SK-N-SH treated with all-trans-retinoic acid at 6 μM for 48 hours (cell line): Measurements from ENCODE around the gene WDR13.

ENCODE experiments used
- ATAC-seq: fragments of 200-7000 bp; cut with Tn5 transposase; 3 replicates; pipeline ENCODE4 v1.9.1; 2020; ENCODE audit warnings: mild to moderate bottlenecking, moderate library complexity
- ARNTL ChIP-seq: fragments of 450-650 bp; formaldehyde crosslinking; IDR thresholded peaks from 2 replicates; pipeline ENCODE4 v1.5.0; 2020; ENCODE audit warnings: low read depth, mild to moderate bottlenecking, moderate library complexity, borderline replicate concordance
- BACH2 ChIP-seq: fragments of 250-450 bp; sonication (Bioruptor Pico); IDR thresholded peaks from 2 replicates; pipeline ENCODE4 v1.9.0; 2021; ENCODE audit warnings: mild to moderate bottlenecking, borderline replicate concordance
- CSDC2 ChIP-seq: fragments of 250-450 bp; sonication (Bioruptor Pico); IDR thresholded peaks from 2 replicates; pipeline ENCODE4 v1.5.0; 2020; ENCODE audit warnings: mild to moderate bottlenecking, moderate library complexity
- CSRNP3 ChIP-seq: fragments of 250-450 bp; sonication (Bioruptor Pico); IDR thresholded peaks from 2 replicates; pipeline ENCODE4 v1.5.1; 2021; ENCODE audit warnings: mild to moderate bottlenecking, moderate library complexity
- ESRRG ChIP-seq: fragments of 250-450 bp; sonication (Bioruptor Pico); IDR thresholded peaks from 2 replicates; pipeline ENCODE4 v1.6.1; 2021; ENCODE audit warnings: mild to moderate bottlenecking
- GLIS3 ChIP-seq: fragments of 250-450 bp; sonication (Bioruptor Pico); IDR thresholded peaks from 2 replicates; pipeline ENCODE4 v1.5.0; 2020; ENCODE audit warnings: mild to moderate bottlenecking, moderate library complexity
- OSR1 ChIP-seq: fragments of 250-450 bp; sonication (Bioruptor Pico); IDR thresholded peaks from 2 replicates; pipeline ENCODE4 v1.8.0; 2022; ENCODE audit warnings: moderate library complexity, mild to moderate bottlenecking, inconsistent platforms
- PATZ1 ChIP-seq: fragments of 250-450 bp; sonication (Bioruptor Pico); IDR thresholded peaks from 2 replicates; pipeline ENCODE4 v1.8.0; 2020; ENCODE audit warnings: mild to moderate bottlenecking, moderate library complexity, borderline replicate concordance
- POU6F1 ChIP-seq: fragments of 250-450 bp; sonication (Bioruptor Pico); IDR thresholded peaks from 2 replicates; pipeline ENCODE4 v1.8.0; 2021; ENCODE audit warnings: low read depth, mild to moderate bottlenecking, moderate library complexity, borderline replicate concordance
- PPARA ChIP-seq: fragments of 250-450 bp; sonication (Bioruptor Pico); IDR thresholded peaks from 2 replicates; pipeline ENCODE4 v1.5.0; 2020; ENCODE audit warnings: mild to moderate bottlenecking, borderline replicate concordance
- RARB ChIP-seq: fragments of 250-450 bp; sonication (Bioruptor Pico); IDR thresholded peaks from 2 replicates; pipeline ENCODE4 v1.8.0; 2021; ENCODE audit warnings: mild to moderate bottlenecking, moderate library complexity
- SNAI2 ChIP-seq: fragments of 250-450 bp; sonication (Bioruptor Pico); IDR thresholded peaks from 2 replicates; pipeline ENCODE4 v1.5.0; 2020; ENCODE audit warnings: mild to moderate bottlenecking, moderate library complexity
- TCF4 ChIP-seq: fragments of 250-450 bp; sonication (Bioruptor Pico); IDR thresholded peaks from 2 replicates; pipeline ENCODE4 v1.8.0; 2021; ENCODE audit warnings: mild to moderate bottlenecking, moderate library complexity, borderline replicate concordance
- TSHZ2 ChIP-seq: fragments of 250-450 bp; sonication (Bioruptor Pico); IDR thresholded peaks from 2 replicates; pipeline ENCODE4 v1.5.0; 2020; ENCODE audit warnings: mild to moderate bottlenecking, moderate library complexity
- ZC3H10 ChIP-seq: fragments of 250-450 bp; sonication (Bioruptor Pico); IDR thresholded peaks from 2 replicates; pipeline ENCODE4 v1.5.1; 2021; ENCODE audit warnings: mild to moderate bottlenecking, moderate library complexity
- ZFP3 ChIP-seq: fragments of 250-450 bp; sonication (Bioruptor Pico); IDR thresholded peaks from 2 replicates; pipeline ENCODE4 v1.5.0; 2020; ENCODE audit warnings: mild to moderate bottlenecking, moderate library complexity
- ZFP30 ChIP-seq: fragments of 450-650 bp; formaldehyde crosslinking; IDR thresholded peaks from 2 replicates; pipeline ENCODE4 v1.5.0; 2022; ENCODE audit warnings: mild to moderate bottlenecking, moderate library complexity
- ZNF565 ChIP-seq: fragments of 450-650 bp; formaldehyde crosslinking; conservative IDR thresholded peaks from 2 replicates; pipeline ENCODE4 v1.5.0; 2020; ENCODE audit warnings: low read depth, mild to moderate bottlenecking, moderate library complexity
- ZNF8 ChIP-seq: fragments of 450-650 bp; formaldehyde crosslinking; IDR thresholded peaks from 2 replicates; pipeline ENCODE4 v1.5.0; 2020; ENCODE audit warnings: mild to moderate bottlenecking, moderate library complexity

WDR13 gene

GRCh38 chrX:48631376-48632090 is 34.2 kb downstream of the WDR13 start:
- ATAC-seq = peak; percentile 97
- 0 out of 2 replicates have a peak, but pooled peaks have one; percentile 12 for TF ChIP-seq ZFP30 (CRISPR knock-in tag)
- no peak for TF ChIP-seq BACH2 (CRISPR knock-in tag)

GRCh38 chrX:48632207-48632606 is 34.9 kb downstream of the WDR13 start:
- ATAC-seq = no peak
- TF ChIP-seq ESRRG (CRISPR knock-in tag) = no peak
- no peak for TF ChIP-seq TCF4
- no peak for TF ChIP-seq PATZ1 (CRISPR knock-in tag)
- TF ChIP-seq SNAI2 (CRISPR knock-in tag) = no peak
- no peak for TF ChIP-seq OSR1 (CRISPR knock-in tag)
- TF ChIP-seq POU6F1 (CRISPR knock-in tag) = no peak
- no peak for TF ChIP-seq ARNTL
- no peak for TF ChIP-seq CSRNP3 (CRISPR knock-in tag)
- TF ChIP-seq PPARA = no peak
- TF ChIP-seq TSHZ2 (CRISPR knock-in tag) = no peak
- TF ChIP-seq RARB = no peak
- no peak for TF ChIP-seq ZNF565 (CRISPR knock-in tag)
- TF ChIP-seq CSDC2 = no peak

- ATAC-seq = no peak
- TF ChIP-seq SNAI2 (CRISPR knock-in tag) = no peak
- TF ChIP-seq ZFP3 (CRISPR knock-in tag) = no peak
- no peak for TF ChIP-seq CSDC2
- TF ChIP-seq GLIS3 (CRISPR knock-in tag) = no peak
- TF ChIP-seq BACH2 (CRISPR knock-in tag) = no peak
- no peak for TF ChIP-seq CSRNP3 (CRISPR knock-in tag)
- TF ChIP-seq ARNTL = no peak
- TF ChIP-seq ZFP30 (CRISPR knock-in tag) = no peak
- no peak for TF ChIP-seq POU6F1 (CRISPR knock-in tag)
- no peak for TF ChIP-seq PATZ1 (CRISPR knock-in tag)
- no peak for TF ChIP-seq ESRRG (CRISPR knock-in tag)
- no peak for TF ChIP-seq ZC3H10
- TF ChIP-seq ZNF8 (CRISPR knock-in tag) = no peak
- no peak for TF ChIP-seq TSHZ2 (CRISPR knock-in tag)
- TF ChIP-seq ZNF565 (CRISPR knock-in tag) = no peak
Observed at GRCh38 chrX:48636301-48636700, 39.0 kb downstream of the WDR13 start.
